ENCODE data around the gene C3AR1. TPM values are rescaled to one million over a fixed set of nuclear protein-coding genes. Genes with fewer than 3 reads are reported as not detected.

C3AR1 gene
- total and polyA plus RNA-seq, 4 donors = 1.5 to 8.8 (median 5.0) TPM

- Histone ChIP-seq H3K9me3 (ENCODE audit: control insufficient read depth in 4 of 4, low read length in 3 of 4) (no peaks in the 10 kb centered on the region), H3K4me3 (ENCODE audit: low read depth in 1 of 3, low read length in 3 of 3) (no peak overlapping the region), H3K27ac (ENCODE audit: low read depth in 1 of 2, low read length in 2 of 2) (no peak overlapping the region), H3K4me1 (ENCODE audit: control insufficient read depth in 4 of 4, insufficient read depth in 4 of 4, low read length in 3 of 4) (no peaks in the 10 kb centered on the region), H3K27me3 (ENCODE audit: control insufficient read depth in 4 of 4, insufficient read depth in 4 of 4, low read length in 3 of 4) (no peaks in the 10 kb centered on the region), H3K36me3 (ENCODE audit: control insufficient read depth in 4 of 4, insufficient read depth in 3 of 4, low read depth in 1 of 4, low read length in 3 of 4) (no peaks in the 10 kb centered on the region), H3K9ac (ENCODE audit: low read depth in 1 of 2, low read length in 2 of 2) (no peak overlapping the region)
- no peak for TF ChIP-seq CTCF (IDR thresholded peaks at IDR 0.05; ENCODE audit: low read depth, low read length, missing input control)
- TF ChIP-seq ATF3 (IDR thresholded peaks at IDR 0.05) = no peak
- no peak for TF ChIP-seq YY1 (IDR thresholded peaks at IDR 0.05)
- no peak for TF ChIP-seq NR2F2 (IDR thresholded peaks at IDR 0.05)
- TF ChIP-seq ZBTB33 (IDR thresholded peaks at IDR 0.05) = no peak
- TF ChIP-seq REST (IDR thresholded peaks at IDR 0.05) = no peak
- no peak for TF ChIP-seq MAX (IDR thresholded peaks at IDR 0.05)
- TF ChIP-seq SP1 (IDR thresholded peaks at IDR 0.05) = no peak
- TF ChIP-seq JUND (IDR thresholded peaks at IDR 0.05) = no peak
- no peak for TF ChIP-seq HNF4A (conservative IDR thresholded peaks at IDR 0.05)
- TF ChIP-seq HNF4G (IDR thresholded peaks at IDR 0.05) = no peak
- TF ChIP-seq GABPA (IDR thresholded peaks at IDR 0.05 in 1 of 2, conservative IDR thresholded peaks at IDR 0.05 in 1 of 2) = no peak
- TF ChIP-seq FOXA1 (IDR thresholded peaks at IDR 0.05) = no peak
- no peak for TF ChIP-seq RXRA (IDR thresholded peaks at IDR 0.05)
- TF ChIP-seq RAD21 (IDR thresholded peaks at IDR 0.05) = no peak
- TF ChIP-seq EGR1 (IDR thresholded peaks at IDR 0.05; ENCODE audit: low read depth in 2 of 2) = no peak
- TF ChIP-seq FOXA2 (IDR thresholded peaks at IDR 0.05) = no peak
- no peak for TF ChIP-seq TAF1 (conservative IDR thresholded peaks at IDR 0.05)
- DNase-seq (ENCODE audit: low spot score) = no peak
Measured at GRCh38 chr12:8069582-8069981, 3.4 kb upstream of the C3AR1 start.

- Histone ChIP-seq H3K9me3 (ENCODE audit: control insufficient read depth in 4 of 4, low read length in 3 of 4) (no peaks in the 10 kb centered on the region), H3K9ac (ENCODE audit: low read depth in 1 of 2, low read length in 2 of 2) (no peak overlapping the region), H3K36me3 (ENCODE audit: control insufficient read depth in 4 of 4, insufficient read depth in 3 of 4, low read depth in 1 of 4, low read length in 3 of 4) (no peaks in the 10 kb centered on the region), H3K4me3 (ENCODE audit: low read depth in 1 of 3, low read length in 3 of 3) (no peak overlapping the region), H3K27me3 (ENCODE audit: control insufficient read depth in 4 of 4, insufficient read depth in 4 of 4, low read length in 3 of 4) (no peaks in the 10 kb centered on the region), H3K4me1 (ENCODE audit: control insufficient read depth in 4 of 4, insufficient read depth in 4 of 4, low read length in 3 of 4) (no peaks in the 10 kb centered on the region), H3K27ac (ENCODE audit: low read depth in 1 of 2, low read length in 2 of 2) (no peak overlapping the region)
- no peak for DNase-seq (ENCODE audit: low spot score)
- TF ChIP-seq FOXA1 (IDR thresholded peaks at IDR 0.05) (no peak), HNF4A (conservative IDR thresholded peaks at IDR 0.05) (no peak), MAX (IDR thresholded peaks at IDR 0.05) (no peak), TAF1 (conservative IDR thresholded peaks at IDR 0.05) (no peak)
Measured at GRCh38 chr12:8064131-8064530, 2.0 kb downstream of the C3AR1 start.

All from liver (tissue), 9 donors.